ENCODE data around the gene P4HA2. TPM values are rescaled to one million over a fixed set of nuclear protein-coding genes. Genes with fewer than 3 reads are reported as not detected.

Gene P4HA2
- polyA plus RNA-seq, 1 donor: 52.5 TPM

- DNase-seq: peak; percentile 93
Measured at GRCh38 chr5:132221781-132222648, 5.6 kb downstream of the P4HA2 start.

GRCh38 chr5:132220491-132220890, 7.2 kb downstream of the P4HA2 start:
- no peak for DNase-seq

GRCh38 chr5:132219981-132220380, 7.7 kb downstream of the P4HA2 start:
- DNase-seq: no peak

- DNase-seq: no peak
Measured at GRCh38 chr5:132219289-132219970, 8.2 kb downstream of the P4HA2 start.

GRCh38 chr5:132218321-132218720, 9.3 kb downstream of the P4HA2 start:
- no peak for DNase-seq

GRCh38 chr5:132215329-132215728, 12.3 kb downstream of the P4HA2 start:
- DNase-seq: peak; percentile 82

- DNase-seq: no peak
Measured at GRCh38 chr5:132214491-132214890, 13.2 kb downstream of the P4HA2 start.

GRCh38 chr5:132213666-132214065, 14.0 kb downstream of the P4HA2 start:
- no peak for DNase-seq

GRCh38 chr5:132211787-132212186, 15.9 kb downstream of the P4HA2 start:
- DNase-seq: no peak

- DNase-seq: no peak
Measured at GRCh38 chr5:132210944-132211343, 16.7 kb downstream of the P4HA2 start.

- no peak for DNase-seq
Measured at GRCh38 chr5:132209901-132210545, 17.6 kb downstream of the P4HA2 start.

GRCh38 chr5:132209131-132209530, 18.5 kb downstream of the P4HA2 start:
- no peak for DNase-seq

GRCh38 chr5:132207778-132208177, 19.9 kb downstream of the P4HA2 start:
- no peak for DNase-seq

- no peak for DNase-seq
Measured at GRCh38 chr5:132206782-132207181, 20.9 kb downstream of the P4HA2 start.

- DNase-seq: no peak
Measured at GRCh38 chr5:132205385-132206125, 22.1 kb downstream of the P4HA2 start.

- DNase-seq: no peak
Measured at GRCh38 chr5:132204371-132205135, 23.1 kb downstream of the P4HA2 start.

GRCh38 chr5:132203916-132204315, 23.7 kb downstream of the P4HA2 start:
- no peak for DNase-seq

- no peak for DNase-seq
Measured at GRCh38 chr5:132203464-132203818, 24.2 kb downstream of the P4HA2 start.

GRCh38 chr5:132202711-132203463, 24.8 kb downstream of the P4HA2 start:
- DNase-seq: no peak

- no peak for DNase-seq
Measured at GRCh38 chr5:132199116-132199680, 28.5 kb downstream of the P4HA2 start.

GRCh38 chr5:132198571-132198970, 29.1 kb downstream of the P4HA2 start:
- DNase-seq: no peak

All from hindlimb muscle (tissue), 1 donor.